ENCODE data around the gene CMAS. TPM values are rescaled to one million over a fixed set of nuclear protein-coding genes. Genes with fewer than 3 reads are reported as not detected.

CMAS gene
- total RNA-seq, 1 donor from 2014 or later = 37.9 TPM

GRCh38 chr12:22029491-22029890 lies 16.5 kb upstream of the CMAS start:
- no peak overlapping the region for H3K27ac ChIP-seq (ENCODE audit: low read depth, low read length)
- H3K36me3 Mint-ChIP-seq (ENCODE audit: low read depth, unreplicated experiment) = no peaks in the 10 kb centered on the region
- no peaks in the 10 kb centered on the region for H3K9me3 ChIP-seq (ENCODE audit: insufficient read depth, low read depth, low read length)
- no peaks in the 10 kb centered on the region for H3K79me2 ChIP-seq (ENCODE audit: insufficient read depth, low read length)
- no peak overlapping the region for H3K9ac ChIP-seq (ENCODE audit: low read length)
- no peaks in the 10 kb centered on the region for H3K4me1 Mint-ChIP-seq (ENCODE audit: low read depth, unreplicated experiment)
- H3K4me1 ChIP-seq (ENCODE audit: insufficient read depth, low read length) = no peaks in the 10 kb centered on the region
- H4K20me1 ChIP-seq (ENCODE audit: insufficient read depth, low read length) = no peaks in the 10 kb centered on the region
- no peaks in the 10 kb centered on the region for H3K36me3 ChIP-seq (ENCODE audit: insufficient read depth, low read length)
- no peak overlapping the region for H3K4me3 ChIP-seq (ENCODE audit: insufficient read depth, low read depth, low read length)
- no peaks in the 10 kb centered on the region for H3K9me3 Mint-ChIP-seq (ENCODE audit: unreplicated experiment)
- H3K27me3 ChIP-seq (ENCODE audit: insufficient read depth, low read length) = no peaks in the 10 kb centered on the region
- DNase-seq (ENCODE audit: low read depth) (no peak), FAIRE-seq (no peak)
- no peak for TF ChIP-seq CTCF (IDR thresholded peaks at IDR 0.05; ENCODE audit: insufficient read depth, low read depth, low read length)
- TF ChIP-seq EZH2 (IDR thresholded peaks at IDR 0.05; ENCODE audit: insufficient read depth, low read length) = no peak
- no peak overlapping the region for H3K4me2 ChIP-seq (ENCODE audit: low read length)
- H3K27me3 Mint-ChIP-seq (ENCODE audit: low read depth, unreplicated experiment) = no peaks in the 10 kb centered on the region
- no peak overlapping the region for H3K27ac Mint-ChIP-seq (ENCODE audit: unreplicated experiment)
- no peak overlapping the region for H2AFZ ChIP-seq (ENCODE audit: low read depth, low read length)
- no peak overlapping the region for H3K4me3 Mint-ChIP-seq (ENCODE audit: unreplicated experiment)

DNA sequence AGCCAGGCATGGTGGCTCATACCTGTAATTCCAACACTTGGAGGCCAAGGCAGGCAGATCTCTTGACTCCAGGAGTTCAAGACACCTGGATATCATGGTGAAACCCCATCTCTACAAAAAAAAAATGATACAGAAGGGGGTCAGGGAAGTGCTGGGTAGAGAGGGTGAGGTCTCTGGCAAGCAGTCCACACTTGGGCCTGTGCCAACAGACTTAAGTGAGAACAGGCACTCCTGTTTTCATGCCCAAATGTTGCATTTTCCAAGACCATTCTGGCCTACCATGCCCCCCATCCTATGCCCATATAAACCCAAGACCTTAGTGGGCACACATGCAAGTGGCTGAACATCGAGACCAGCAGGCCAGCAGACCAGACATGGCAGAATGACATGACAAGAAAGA lies 16.0 kb upstream of the CMAS start:
- no peaks in the 10 kb centered on the region for H3K9me3 Mint-ChIP-seq (ENCODE audit: unreplicated experiment)
- FAIRE-seq = no peak

More for the DNA sequence above, 16.0 kb upstream of the CMAS start:
- Mint-ChIP-seq H3K27ac (ENCODE audit: unreplicated experiment) (no peak overlapping the region), H3K4me1 (ENCODE audit: low read depth, unreplicated experiment) (peaks cover under 1% of the 10 kb centered on the region), H3K36me3 (ENCODE audit: low read depth, unreplicated experiment) (no peaks in the 10 kb centered on the region), H3K27me3 (ENCODE audit: low read depth, unreplicated experiment) (no peaks in the 10 kb centered on the region), H3K4me3 (ENCODE audit: unreplicated experiment) (no peak overlapping the region)
- Histone ChIP-seq H3K4me3 (ENCODE audit: insufficient read depth, low read depth, low read length) (no peak overlapping the region), H3K27ac (ENCODE audit: low read depth, low read length) (no peak overlapping the region), H3K4me2 (ENCODE audit: low read length) (no peak overlapping the region), H3K27me3 (ENCODE audit: insufficient read depth, low read length) (no peaks in the 10 kb centered on the region), H3K79me2 (ENCODE audit: insufficient read depth, low read length) (no peaks in the 10 kb centered on the region), H2AFZ (ENCODE audit: low read depth, low read length) (no peak overlapping the region), H4K20me1 (ENCODE audit: insufficient read depth, low read length) (no peaks in the 10 kb centered on the region), H3K9me3 (ENCODE audit: insufficient read depth, low read depth, low read length) (no peaks in the 10 kb centered on the region), H3K9ac (ENCODE audit: low read length) (no peak overlapping the region), H3K36me3 (ENCODE audit: insufficient read depth, low read length) (no peaks in the 10 kb centered on the region), H3K4me1 (ENCODE audit: insufficient read depth, low read length) (peaks cover 2% of the 10 kb centered on the region)
- no peak for DNase-seq (ENCODE audit: low read depth)
- TF ChIP-seq EZH2 (IDR thresholded peaks at IDR 0.05; ENCODE audit: insufficient read depth, low read length) (no peak), CTCF (IDR thresholded peaks at IDR 0.05; ENCODE audit: insufficient read depth, low read depth, low read length) (no peak)

All from astrocyte (in vitro differentiated cells and primary cell).